Measurements from ENCODE around the gene TRAF3IP3. TPM values are rescaled to one million over a fixed set of nuclear protein-coding genes. Genes with fewer than 3 reads are reported as not detected.
A peak's percentile ranks its signal among the peaks of the same experiment; 100 is the strongest.

The TRAF3IP3 gene
- total and polyA plus RNA-seq, 12 donors, result 0.45 to 8.0 (median 0.77) TPM

GRCh38 chr1:209728466-209728865 is 27.4 kb upstream of the TRAF3IP3 start:
- H3K4me3 ChIP-seq, result no peak overlapping the region

GRCh38 chr1:209729436-209729835 is 26.4 kb upstream of the TRAF3IP3 start:
- Histone ChIP-seq H3K9me3 (peaks cover 0 to 4% (median 0%) of the 10 kb centered on the region in 11 donors), H3K36me3 (no peaks in the 10 kb centered on the region), H3K27me3 (no peaks in the 10 kb centered on the region), H3K27ac (peak overlapping the region in 2 of 10 donors; percentile 17 to 52), H3K4me1 (peaks cover 2 to 43% (median 25%) of the 10 kb centered on the region in 9 donors), H3K4me3 (no peak overlapping the region)
- WGBS, 2 donors, result 67 to 68% methylated on average over 1 of the region's 1 CpG
- ATAC-seq, result no peak
- intact Hi-C loops (cut with DNase I), result no loop called here
- DNase-seq, result no peak
- TF ChIP-seq CTCF (IDR thresholded peaks at IDR 0.05), result no peak

More at GRCh38 chr1:209728466-209728865, 27.4 kb upstream of the TRAF3IP3 start:
- WGBS, 2 donors, result 0 to 13% methylated on average over 1 of the region's 1 CpG
- intact Hi-C loops (cut with DNase I), result no loop called here
- peak in 6 of 8 donors; percentile 64 to 91 (median 79) for ATAC-seq
- Histone ChIP-seq H3K27me3 (no peaks in the 10 kb centered on the region), H3K9me3 (peaks cover 0 to 4% (median 0%) of the 10 kb centered on the region in 11 donors), H3K4me1 (peaks cover 2 to 35% (median 21%) of the 10 kb centered on the region in 9 donors), H3K27ac (peak overlapping the region in 7 of 10 donors; percentile 17 to 66 (median 48)), H3K36me3 (no peaks in the 10 kb centered on the region)
- no peak for TF ChIP-seq CTCF (IDR thresholded peaks at IDR 0.05)
- DNase-seq, result peak in 1 of 2 donors; percentile 48

DNA sequence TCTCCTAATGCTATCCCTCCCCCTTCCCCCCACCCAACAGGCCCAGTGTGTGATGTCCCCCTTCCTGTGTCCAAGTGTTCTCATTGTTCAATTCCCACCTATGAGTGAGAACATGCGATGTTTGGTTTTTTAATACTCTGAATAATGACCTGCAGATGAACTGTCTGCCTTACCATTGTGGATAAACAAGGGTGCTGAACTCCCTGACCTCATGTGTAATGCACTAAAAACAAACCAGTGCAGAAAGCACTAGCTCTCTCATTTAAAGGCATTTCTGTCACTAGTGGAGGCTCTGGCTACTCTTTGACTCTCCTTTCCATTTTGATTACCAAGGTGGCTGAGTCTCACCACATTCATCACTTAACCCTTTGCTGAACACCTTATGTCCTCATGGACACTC is 23.1 kb upstream of the TRAF3IP3 start:
- intact Hi-C loops (cut with DNase I), result no loop called here

More for the DNA sequence above, 23.1 kb upstream of the TRAF3IP3 start:
- H3K4me3 ChIP-seq, result no peak overlapping the region
- H3K9me3 ChIP-seq, result peaks cover 0 to 4% (median 0%) of the 10 kb centered on the region in 11 donors
- peak overlapping the region in 3 of 10 donors; percentile 10 to 15 (median 15) for H3K27ac ChIP-seq
- DNase-seq, result no peak
- peak in 3 of 8 donors; percentile 38 to 60 (median 49) for ATAC-seq
- peaks cover 2 to 46% (median 30%) of the 10 kb centered on the region in 9 donors for H3K4me1 ChIP-seq
- TF ChIP-seq CTCF (IDR thresholded peaks at IDR 0.05), result no peak
- no peaks in the 10 kb centered on the region for H3K36me3 ChIP-seq
- no peaks in the 10 kb centered on the region for H3K27me3 ChIP-seq
- WGBS, 2 donors, result 49 to 72% methylated on average over 1 of the region's 1 CpG

Data from heart right ventricle (tissue), 16 donors.